Measurements from ENCODE around the gene ADAMTS3. TPM values are rescaled to one million over a fixed set of nuclear protein-coding genes. Genes with fewer than 3 reads are reported as not detected.

Gene ADAMTS3
- total and polyA plus RNA-seq, 2 experiments from 2014 or later: 1.2 to 3.7 TPM

DNA sequence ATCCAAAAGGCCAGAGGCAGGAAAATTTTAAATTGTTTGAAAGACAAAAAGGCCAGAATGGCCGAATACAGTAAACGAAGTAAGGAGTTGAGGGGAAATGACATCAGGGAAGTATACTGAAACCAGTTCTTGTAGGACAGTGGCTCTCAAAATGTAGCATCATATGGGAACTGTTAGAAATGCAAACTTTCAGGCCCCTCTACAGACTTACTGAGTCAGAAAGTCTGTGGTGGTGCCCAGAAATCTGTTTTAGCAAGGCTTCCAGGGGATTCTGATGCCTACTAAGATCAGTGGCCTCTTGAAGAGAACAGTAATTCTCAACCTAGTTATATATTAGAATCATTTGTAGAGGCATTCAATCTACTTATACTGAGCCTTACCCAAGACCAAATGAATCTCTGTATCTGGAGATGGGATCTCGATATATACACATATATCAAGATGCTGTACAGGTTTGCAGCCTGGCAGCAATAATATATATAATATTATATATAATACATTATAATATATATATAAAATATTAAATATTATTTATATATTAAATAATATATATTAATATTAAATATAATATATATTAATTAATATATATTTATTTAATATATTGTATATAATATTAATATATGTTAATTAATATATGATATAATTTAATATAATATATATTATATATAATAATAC is 39.7 kb downstream of the ADAMTS3 start:
- Histone ChIP-seq H3K27ac (ENCODE audit: low read depth) (no peak overlapping the region), H3K79me2 (replicated peaks; ENCODE audit: insufficient read depth) (no peaks in the 10 kb centered on the region), H3K9me2 (ENCODE audit: insufficient read depth) (no peaks in the 10 kb centered on the region), H2AFZ (no peak overlapping the region), H3K4me2 (no peak overlapping the region), H3K4me1 (ENCODE audit: insufficient read depth) (no peaks in the 10 kb centered on the region), H3K27me3 (ENCODE audit: insufficient read depth) (no peaks in the 10 kb centered on the region), H3K4me3 (no peak overlapping the region), H3F3A (replicated peaks; ENCODE audit: low read depth) (no peaks in the 10 kb centered on the region), H4K20me1 (replicated peaks; ENCODE audit: insufficient read depth) (no peaks in the 10 kb centered on the region), H3K36me3 (ENCODE audit: insufficient read depth) (no peaks in the 10 kb centered on the region)
- no peaks in the 10 kb centered on the region for H3K36me3 Mint-ChIP-seq (ENCODE audit: low read depth)
- DNase-seq (ENCODE audit: low spot score) (no peak), ATAC-seq (no peak)
- peaks cover 2% of the 10 kb centered on the region for H3K27me3 Mint-ChIP-seq (ENCODE audit: insufficient read depth, low read depth, poor library complexity)
- no peaks in the 10 kb centered on the region for H3K9me3 Mint-ChIP-seq
- no peak for TF ChIP-seq EZH2 (IDR thresholded peaks at IDR 0.05; ENCODE audit: low read depth, unreplicated experiment)
- TF ChIP-seq POLR2AphosphoS5 (IDR thresholded peaks at IDR 0.05; ENCODE audit: low read depth): no peak
- TF ChIP-seq ZNF331 (CRISPR knock-in tag; IDR thresholded peaks at IDR 0.05; ENCODE audit: low read depth): no peak
- TF ChIP-seq, protein P1, sequence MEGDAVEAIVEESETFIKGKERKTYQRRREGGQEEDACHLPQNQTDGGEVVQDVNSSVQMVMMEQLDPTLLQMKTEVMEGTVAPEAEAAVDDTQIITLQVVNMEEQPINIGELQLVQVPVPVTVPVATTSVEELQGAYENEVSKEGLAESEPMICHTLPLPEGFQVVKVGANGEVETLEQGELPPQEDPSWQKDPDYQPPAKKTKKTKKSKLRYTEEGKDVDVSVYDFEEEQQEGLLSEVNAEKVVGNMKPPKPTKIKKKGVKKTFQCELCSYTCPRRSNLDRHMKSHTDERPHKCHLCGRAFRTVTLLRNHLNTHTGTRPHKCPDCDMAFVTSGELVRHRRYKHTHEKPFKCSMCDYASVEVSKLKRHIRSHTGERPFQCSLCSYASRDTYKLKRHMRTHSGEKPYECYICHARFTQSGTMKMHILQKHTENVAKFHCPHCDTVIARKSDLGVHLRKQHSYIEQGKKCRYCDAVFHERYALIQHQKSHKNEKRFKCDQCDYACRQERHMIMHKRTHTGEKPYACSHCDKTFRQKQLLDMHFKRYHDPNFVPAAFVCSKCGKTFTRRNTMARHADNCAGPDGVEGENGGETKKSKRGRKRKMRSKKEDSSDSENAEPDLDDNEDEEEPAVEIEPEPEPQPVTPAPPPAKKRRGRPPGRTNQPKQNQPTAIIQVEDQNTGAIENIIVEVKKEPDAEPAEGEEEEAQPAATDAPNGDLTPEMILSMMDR (conservative IDR thresholded peaks at IDR 0.05; ENCODE audit: low read depth in 2 of 2): no peak
- TF ChIP-seq, protein P2, sequence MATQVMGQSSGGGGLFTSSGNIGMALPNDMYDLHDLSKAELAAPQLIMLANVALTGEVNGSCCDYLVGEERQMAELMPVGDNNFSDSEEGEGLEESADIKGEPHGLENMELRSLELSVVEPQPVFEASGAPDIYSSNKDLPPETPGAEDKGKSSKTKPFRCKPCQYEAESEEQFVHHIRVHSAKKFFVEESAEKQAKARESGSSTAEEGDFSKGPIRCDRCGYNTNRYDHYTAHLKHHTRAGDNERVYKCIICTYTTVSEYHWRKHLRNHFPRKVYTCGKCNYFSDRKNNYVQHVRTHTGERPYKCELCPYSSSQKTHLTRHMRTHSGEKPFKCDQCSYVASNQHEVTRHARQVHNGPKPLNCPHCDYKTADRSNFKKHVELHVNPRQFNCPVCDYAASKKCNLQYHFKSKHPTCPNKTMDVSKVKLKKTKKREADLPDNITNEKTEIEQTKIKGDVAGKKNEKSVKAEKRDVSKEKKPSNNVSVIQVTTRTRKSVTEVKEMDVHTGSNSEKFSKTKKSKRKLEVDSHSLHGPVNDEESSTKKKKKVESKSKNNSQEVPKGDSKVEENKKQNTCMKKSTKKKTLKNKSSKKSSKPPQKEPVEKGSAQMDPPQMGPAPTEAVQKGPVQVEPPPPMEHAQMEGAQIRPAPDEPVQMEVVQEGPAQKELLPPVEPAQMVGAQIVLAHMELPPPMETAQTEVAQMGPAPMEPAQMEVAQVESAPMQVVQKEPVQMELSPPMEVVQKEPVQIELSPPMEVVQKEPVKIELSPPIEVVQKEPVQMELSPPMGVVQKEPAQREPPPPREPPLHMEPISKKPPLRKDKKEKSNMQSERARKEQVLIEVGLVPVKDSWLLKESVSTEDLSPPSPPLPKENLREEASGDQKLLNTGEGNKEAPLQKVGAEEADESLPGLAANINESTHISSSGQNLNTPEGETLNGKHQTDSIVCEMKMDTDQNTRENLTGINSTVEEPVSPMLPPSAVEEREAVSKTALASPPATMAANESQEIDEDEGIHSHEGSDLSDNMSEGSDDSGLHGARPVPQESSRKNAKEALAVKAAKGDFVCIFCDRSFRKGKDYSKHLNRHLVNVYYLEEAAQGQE (IDR thresholded peaks at IDR 0.05; ENCODE audit: unreplicated experiment): no peak
- H3K27ac Mint-ChIP-seq: no peak overlapping the region
- H3K4me1 Mint-ChIP-seq: no peaks in the 10 kb centered on the region
- H3K4me3 Mint-ChIP-seq: no peak overlapping the region

DNA sequence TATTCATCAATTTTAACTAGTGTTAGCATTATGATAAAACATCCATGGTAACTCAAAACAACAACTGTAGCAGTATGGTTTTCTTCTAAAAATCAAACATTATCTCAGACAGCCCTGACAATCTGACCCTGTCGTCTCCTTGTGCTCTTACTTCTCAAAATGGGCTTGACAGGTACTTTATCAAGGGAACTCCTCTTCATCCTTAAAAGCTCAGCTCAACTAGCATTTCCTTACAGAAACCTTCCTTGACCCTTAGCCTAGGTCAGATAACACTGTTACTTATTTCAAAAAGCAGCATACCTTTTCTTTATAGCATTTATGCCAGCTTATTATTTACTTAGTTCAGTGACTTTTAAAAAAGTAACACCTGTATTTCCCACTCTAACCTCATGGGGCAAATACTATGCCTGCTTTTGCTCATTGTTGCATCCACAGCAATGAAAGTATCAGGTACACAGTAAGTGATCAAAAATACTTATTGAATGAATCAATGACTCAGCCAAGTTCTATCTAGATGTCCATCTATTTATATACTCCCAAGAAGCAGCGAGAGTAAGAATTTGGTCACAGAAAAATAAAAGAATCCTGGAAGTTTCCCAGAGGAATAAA is 41.9 kb downstream of the ADAMTS3 start:
- Histone ChIP-seq H3K36me3 (ENCODE audit: insufficient read depth) (no peaks in the 10 kb centered on the region), H4K20me1 (replicated peaks; ENCODE audit: insufficient read depth) (no peaks in the 10 kb centered on the region), H3K27me3 (ENCODE audit: insufficient read depth) (no peaks in the 10 kb centered on the region), H3F3A (replicated peaks; ENCODE audit: low read depth) (no peaks in the 10 kb centered on the region), H3K4me1 (ENCODE audit: insufficient read depth) (no peaks in the 10 kb centered on the region), H3K4me3 (no peak overlapping the region), H3K9me2 (ENCODE audit: insufficient read depth) (0 out of 2 replicates have a peak, but pooled peaks cover 2% of the 10 kb centered on the region), H3K79me2 (replicated peaks; ENCODE audit: insufficient read depth) (no peaks in the 10 kb centered on the region), H2AFZ (no peak overlapping the region), H3K4me2 (no peak overlapping the region), H3K27ac (ENCODE audit: low read depth) (no peak overlapping the region)
- peaks cover 5% of the 10 kb centered on the region; the same call in 2 of the 3 replicates for H3K36me3 Mint-ChIP-seq (ENCODE audit: low read depth)
- no peaks in the 10 kb centered on the region for H3K27me3 Mint-ChIP-seq (ENCODE audit: insufficient read depth, low read depth, poor library complexity)
- no peaks in the 10 kb centered on the region for H3K4me1 Mint-ChIP-seq
- ATAC-seq (no peak; the same call in 2 of the 3 replicates), DNase-seq (ENCODE audit: low spot score) (no peak)
- no peak overlapping the region for H3K4me3 Mint-ChIP-seq
- H3K9me3 Mint-ChIP-seq: peaks cover 2% of the 10 kb centered on the region; the same call in 2 of the 3 replicates
- no peak overlapping the region for H3K27ac Mint-ChIP-seq
- TF ChIP-seq ZNF331 (CRISPR knock-in tag; IDR thresholded peaks at IDR 0.05; ENCODE audit: low read depth): no peak
- TF ChIP-seq, protein P2 (IDR thresholded peaks at IDR 0.05; ENCODE audit: unreplicated experiment): no peak
